HG02938 (cell line): ENCODE measurements around the gene SCN5A.

ENCODE experiments used
- ATAC-seq: cut with Tn5 transposase; IDR thresholded peaks from one replicate; pipeline ENCODE4 v1.9.1; 2021; ENCODE audit warnings: mild to moderate bottlenecking, moderate library complexity; ENCODE audit not compliant: unreplicated experiment

Gene SCN5A

GRCh38 chr3:38511546-38511945, 137.9 kb downstream of the SCN5A start:
- no peak for ATAC-seq

- ATAC-seq: no peak
Observed at GRCh38 chr3:38510631-38511030, 138.9 kb downstream of the SCN5A start.

GRCh38 chr3:38509732-38510131, 139.8 kb downstream of the SCN5A start:
- no peak for ATAC-seq

- ATAC-seq: peak; percentile 99
Observed at GRCh38 chr3:38507120-38507519, 142.4 kb downstream of the SCN5A start.

GRCh38 chr3:38500688-38501417, 148.6 kb downstream of the SCN5A start:
- ATAC-seq: no peak
